ENCODE measurements around the gene ABCA5.
A peak's percentile ranks its signal among the peaks of the same experiment; 100 is the strongest.

ABCA5 gene, protein sequence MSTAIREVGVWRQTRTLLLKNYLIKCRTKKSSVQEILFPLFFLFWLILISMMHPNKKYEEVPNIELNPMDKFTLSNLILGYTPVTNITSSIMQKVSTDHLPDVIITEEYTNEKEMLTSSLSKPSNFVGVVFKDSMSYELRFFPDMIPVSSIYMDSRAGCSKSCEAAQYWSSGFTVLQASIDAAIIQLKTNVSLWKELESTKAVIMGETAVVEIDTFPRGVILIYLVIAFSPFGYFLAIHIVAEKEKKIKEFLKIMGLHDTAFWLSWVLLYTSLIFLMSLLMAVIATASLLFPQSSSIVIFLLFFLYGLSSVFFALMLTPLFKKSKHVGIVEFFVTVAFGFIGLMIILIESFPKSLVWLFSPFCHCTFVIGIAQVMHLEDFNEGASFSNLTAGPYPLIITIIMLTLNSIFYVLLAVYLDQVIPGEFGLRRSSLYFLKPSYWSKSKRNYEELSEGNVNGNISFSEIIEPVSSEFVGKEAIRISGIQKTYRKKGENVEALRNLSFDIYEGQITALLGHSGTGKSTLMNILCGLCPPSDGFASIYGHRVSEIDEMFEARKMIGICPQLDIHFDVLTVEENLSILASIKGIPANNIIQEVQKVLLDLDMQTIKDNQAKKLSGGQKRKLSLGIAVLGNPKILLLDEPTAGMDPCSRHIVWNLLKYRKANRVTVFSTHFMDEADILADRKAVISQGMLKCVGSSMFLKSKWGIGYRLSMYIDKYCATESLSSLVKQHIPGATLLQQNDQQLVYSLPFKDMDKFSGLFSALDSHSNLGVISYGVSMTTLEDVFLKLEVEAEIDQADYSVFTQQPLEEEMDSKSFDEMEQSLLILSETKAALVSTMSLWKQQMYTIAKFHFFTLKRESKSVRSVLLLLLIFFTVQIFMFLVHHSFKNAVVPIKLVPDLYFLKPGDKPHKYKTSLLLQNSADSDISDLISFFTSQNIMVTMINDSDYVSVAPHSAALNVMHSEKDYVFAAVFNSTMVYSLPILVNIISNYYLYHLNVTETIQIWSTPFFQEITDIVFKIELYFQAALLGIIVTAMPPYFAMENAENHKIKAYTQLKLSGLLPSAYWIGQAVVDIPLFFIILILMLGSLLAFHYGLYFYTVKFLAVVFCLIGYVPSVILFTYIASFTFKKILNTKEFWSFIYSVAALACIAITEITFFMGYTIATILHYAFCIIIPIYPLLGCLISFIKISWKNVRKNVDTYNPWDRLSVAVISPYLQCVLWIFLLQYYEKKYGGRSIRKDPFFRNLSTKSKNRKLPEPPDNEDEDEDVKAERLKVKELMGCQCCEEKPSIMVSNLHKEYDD (N-terminal part only)

DNA sequence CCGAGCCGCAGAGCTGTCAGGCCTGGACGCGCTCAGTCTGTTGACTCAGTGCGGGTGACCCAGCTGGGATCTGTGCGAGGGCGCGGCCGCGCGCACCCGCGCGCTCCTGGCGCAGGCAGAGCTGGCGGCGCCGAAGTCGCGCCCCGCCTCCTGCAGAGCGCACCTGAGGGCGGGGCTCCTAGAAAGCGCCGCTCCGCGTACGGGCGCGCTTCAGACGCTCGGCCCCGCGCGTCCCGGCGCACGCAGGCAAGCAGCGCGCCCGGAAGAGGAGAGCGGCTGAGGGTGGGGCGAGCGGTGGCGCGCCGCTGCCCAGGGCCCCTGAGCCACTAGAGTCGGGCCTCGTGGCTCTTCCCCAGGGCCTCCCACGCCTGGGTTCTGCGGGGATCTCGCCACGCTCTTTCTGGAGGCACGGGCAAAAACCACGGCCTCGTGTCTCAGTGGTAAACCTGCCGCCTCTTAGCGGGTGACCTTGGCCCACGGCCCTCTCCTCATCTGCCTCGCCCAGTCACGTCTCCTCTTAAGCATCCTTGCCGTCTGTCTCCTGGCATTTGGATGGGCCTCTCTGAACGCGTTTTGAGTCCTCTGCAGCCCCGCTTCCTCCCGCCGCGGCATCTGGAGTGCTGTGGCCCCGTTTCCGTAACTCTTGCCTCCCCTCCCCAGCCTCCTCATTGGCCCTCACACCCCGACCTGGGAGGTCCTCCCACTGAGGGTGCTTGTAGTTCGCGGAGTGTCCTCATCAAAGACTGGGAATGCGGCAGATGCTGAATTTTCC lies at the start of gene ABCA5:
TSS of gene ABCA5 (minus strand) at position 74 of the 772 bp plus-strand sequence. CDS start 12,718 bp downstream, outside the sequence.
- DNase-seq: peak; percentile 79

DNA sequence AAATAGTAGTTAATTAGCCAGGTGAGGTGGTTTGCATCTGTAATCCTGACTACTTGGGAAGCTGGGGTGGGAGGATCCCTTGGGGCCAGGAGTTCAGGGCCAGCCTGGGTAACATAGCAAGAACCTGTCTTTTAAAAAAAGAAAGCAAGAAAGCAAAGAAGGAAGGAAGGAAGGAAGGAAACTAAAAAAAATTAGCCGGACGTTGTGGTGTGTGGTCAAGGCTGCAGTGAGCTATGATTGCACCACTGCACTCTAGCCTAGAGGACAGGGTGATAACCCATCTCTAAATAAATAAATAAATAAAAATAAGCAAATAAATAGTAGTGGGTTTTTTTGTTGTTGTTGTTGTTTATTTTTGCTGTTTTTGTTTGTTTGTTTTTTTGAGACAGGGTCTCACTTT lies 48.3 kb upstream of the ABCA5 start:
- no peak for DNase-seq

DNA sequence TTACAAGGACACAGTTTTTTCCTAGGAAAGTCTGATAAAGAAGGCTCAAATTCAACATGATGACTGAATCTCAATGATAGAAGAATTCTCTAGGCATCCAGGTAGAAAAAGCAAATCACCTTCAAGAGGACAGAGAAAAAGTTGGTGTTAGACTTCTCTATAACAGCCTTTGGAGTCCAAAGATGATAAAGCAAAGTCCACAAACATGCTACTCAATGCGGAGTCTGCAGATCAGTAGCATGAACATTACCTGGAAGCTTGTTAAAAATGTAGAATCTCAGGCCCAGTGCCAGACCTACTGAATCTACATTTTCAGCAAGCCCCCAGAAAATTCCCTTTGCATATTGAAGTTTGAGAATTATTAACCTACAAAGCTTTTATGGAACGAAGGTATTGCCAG lies 46.1 kb upstream of the ABCA5 start:
- DNase-seq: no peak

DNA sequence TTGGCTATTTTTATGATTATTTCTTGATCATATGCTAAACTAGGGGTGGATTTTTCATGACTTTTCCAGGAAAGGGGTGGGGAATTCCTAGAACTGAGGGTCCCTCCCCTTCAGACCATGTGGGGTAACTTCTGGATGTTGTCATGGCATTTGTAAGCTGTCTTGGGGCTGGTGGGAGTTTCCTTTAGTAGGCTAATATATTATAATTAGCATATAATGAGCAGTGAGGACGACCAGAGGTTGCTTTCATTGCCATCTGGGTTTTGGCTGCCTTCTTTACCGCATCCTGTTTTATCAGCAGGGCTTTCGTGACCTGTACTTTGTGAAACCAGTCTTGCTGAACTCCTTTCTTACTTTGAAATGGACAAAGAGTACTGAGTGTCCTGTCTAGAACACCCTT lies 40.4 kb upstream of the ABCA5 start:
- DNase-seq: no peak

DNA sequence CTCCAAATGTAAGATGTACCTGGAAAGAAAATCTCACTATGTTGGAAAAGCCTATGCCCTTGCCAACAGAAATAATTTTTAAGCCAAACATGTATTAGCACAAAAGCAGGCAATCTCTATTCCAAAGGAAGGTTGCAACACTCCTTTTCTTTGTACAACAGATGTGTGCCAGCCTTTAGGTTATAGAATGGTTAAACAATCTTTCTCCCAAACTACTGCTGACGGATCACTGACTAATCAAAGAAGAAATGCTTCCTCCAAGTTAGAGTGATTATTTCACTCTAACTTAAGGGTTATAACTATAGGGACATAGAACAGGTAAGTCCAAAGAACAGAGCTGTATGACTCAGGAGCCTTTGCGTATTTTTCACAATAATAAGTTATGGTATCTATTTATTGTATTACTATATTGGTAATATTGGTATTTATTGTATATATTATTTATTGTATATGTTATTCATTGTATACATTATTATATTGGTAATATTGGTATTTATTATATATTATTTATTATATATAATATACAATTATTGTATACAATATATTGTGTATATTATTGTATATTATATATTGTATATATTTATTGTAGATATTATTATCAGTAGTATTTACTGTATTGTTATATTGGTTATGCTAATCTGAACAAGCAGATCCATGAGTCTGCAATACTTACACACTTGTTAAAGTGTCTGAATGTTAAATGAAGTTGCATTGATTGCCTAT lies 36.7 kb upstream of the ABCA5 start:
- no peak for DNase-seq

DNA sequence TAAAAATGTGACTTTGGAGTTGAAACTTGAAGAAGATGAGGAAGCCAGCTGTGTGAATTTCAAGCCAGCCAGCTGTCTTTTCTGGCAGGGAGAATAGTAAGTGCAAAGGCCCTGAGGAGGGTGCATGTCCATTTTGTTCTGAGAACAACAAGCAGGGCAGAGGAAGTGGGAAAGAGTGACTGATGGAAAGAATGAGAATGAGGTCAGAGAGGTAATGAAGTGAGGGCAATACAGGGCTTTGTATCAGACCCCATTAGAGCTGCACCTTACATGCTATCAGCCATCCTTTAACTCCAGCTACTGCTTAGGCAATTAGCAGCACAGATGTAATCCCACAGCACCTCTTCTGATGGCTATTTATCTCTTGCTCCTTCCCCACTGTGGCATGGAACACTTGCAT lies 34.2 kb upstream of the ABCA5 start:
- DNase-seq: no peak

DNA sequence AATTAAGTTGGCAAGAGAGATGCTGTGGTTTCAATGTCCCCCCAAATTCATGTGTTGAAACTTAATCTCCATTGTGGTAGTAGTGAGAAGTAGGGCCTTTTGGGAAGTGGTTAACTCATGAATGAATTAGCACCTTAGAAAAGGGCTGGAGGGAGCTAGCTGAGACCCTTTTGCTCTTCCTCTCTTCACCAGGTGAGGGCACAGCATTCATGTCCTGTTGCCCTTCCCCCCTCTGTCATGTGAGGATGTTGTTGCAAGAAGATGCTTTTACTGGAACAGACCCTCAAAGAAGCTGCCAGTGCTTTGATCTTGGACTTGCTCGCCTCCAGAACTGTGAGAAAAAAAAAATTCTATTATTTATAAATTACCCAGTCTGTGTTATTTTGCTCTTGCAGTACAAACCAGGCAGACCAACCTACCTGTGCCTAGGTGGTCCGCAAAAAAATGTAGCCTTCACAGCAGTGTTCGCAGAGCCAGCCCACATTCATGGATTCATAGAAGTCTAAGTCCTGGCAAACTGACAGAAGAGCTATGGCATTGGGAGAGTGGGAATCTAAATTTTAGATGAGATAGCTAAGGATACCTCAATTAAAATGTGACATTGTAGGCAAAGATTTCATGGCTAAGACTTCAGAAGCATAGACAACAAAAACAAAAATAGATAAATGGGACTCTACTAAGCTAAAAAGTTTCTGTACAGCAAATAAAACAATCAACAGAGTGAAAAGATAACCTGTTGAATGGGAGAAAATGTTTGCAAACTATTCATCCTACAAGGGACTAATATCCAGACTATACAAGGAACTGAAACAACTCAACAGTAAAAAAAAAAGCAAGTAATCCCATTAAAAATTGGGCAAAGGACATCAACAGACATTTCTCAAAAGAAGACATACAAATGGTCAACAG lies 32.0 kb upstream of the ABCA5 start:
- DNase-seq: no peak

DNA sequence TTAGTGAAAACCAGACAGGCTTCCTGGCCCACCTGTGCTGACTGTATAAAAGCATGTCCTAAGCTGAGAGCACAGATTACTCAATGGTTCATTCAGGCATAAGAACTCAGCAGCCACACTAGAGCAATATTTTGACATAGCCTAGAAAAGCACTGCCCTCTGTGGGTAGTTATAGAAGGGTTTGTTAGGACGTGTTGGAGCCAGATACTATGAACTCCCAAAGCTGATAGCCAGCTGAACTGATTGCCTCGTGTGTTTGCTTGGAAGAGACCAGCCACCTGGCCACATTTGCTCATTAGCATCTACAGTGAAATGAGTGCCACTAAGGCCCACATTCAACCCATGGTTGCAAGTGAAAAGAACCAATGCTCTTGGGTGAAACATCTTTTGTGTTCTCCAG lies 30.8 kb upstream of the ABCA5 start:
- DNase-seq: no peak

DNA sequence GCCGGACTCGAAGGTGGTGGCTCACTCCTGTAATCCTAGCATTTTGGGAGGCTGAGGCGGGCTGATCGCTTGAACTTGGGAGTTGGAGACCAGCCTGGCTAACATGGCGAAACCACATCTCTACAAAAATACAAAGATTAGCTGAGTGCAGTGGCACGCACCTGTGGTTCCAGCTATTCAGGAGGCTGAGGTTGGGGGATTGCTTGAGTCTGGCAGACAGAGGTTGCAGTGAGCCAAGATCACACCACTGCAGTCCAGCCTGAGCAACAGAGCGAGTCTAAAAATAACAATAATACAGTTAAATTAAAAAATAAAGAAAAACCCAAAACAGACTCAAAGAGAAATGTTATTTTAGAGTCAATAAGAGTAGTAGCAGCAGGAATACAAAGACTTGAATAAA lies 29.7 kb upstream of the ABCA5 start:
- DNase-seq: no peak

DNA sequence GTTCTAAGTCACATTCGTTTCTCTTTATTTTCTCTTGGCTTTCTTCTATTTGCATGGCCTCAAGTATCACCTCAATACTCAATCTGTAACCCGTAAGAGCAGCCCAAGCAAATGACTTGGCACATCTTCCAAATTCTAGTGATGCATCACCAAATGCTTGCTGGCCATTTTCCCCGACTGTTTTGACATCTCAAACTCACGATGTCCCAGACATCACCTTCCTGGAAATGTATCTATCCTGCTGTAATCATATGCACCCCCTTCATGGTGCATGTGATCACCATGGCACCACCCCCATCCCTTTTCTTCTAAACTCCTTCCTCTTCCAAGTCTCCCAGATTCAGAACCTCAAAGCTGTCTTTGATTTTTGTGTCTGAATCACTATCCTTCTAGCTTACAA lies 24.0 kb upstream of the ABCA5 start:
- DNase-seq: no peak

DNA sequence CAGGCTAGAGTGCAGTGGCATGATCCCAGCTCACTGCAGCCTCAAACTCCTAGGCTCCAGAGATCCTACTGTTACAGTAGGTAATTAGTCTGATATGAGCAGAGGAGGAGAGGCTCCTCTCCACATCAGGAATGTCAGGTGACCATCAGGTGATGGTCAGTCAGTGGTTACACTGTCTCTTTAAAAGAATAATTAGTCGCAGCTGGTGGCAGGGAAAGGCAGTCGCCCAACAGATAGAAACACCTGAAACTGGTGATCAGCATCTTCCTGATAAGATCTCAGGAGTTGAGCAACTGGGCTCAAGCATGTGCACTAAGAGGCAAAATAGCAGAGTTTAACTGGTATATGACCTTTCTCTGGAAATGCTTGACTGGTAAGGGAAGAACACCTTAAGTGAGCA lies 21.5 kb upstream of the ABCA5 start:
- DNase-seq: no peak

DNA sequence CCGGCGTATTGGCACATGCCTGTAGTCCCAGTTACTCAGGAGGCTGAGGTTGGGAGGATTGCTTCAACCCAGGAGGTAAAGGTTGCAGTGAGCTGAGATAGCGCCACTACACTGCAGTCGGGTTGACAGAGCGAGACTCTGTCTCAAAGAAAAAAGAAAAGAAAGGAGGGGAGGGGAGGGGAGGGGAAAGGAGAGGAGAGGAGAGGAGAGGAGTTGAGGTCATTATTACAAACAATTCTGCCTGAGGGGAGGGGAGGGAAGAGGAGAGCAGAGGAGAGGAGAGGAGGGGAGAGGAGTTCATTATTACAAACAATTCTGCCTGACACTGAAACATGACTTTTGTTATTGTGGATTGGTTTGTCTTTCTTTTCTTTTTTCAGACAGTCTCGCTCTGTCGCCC lies 19.8 kb upstream of the ABCA5 start:
- no peak for DNase-seq

DNA sequence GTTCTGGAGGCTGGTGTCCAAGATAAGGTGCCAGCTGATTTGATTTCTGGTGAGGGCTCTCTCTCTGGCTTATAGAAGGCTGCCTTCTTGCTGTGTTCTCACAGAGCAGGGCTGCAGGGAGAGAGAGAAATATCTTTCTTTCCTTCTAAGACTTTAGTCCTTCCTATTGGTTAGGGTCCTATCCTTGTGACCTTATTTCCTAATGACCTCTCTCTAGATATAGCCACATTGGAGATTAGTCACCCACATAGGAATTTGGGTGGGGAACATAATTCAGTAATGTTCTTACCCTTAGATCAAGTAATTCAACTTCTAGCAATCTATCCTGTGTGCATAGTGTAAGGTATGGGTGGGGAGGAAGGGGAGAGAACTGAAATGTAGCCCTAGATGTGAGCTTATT lies 18.0 kb upstream of the ABCA5 start:
- DNase-seq: no peak

DNA sequence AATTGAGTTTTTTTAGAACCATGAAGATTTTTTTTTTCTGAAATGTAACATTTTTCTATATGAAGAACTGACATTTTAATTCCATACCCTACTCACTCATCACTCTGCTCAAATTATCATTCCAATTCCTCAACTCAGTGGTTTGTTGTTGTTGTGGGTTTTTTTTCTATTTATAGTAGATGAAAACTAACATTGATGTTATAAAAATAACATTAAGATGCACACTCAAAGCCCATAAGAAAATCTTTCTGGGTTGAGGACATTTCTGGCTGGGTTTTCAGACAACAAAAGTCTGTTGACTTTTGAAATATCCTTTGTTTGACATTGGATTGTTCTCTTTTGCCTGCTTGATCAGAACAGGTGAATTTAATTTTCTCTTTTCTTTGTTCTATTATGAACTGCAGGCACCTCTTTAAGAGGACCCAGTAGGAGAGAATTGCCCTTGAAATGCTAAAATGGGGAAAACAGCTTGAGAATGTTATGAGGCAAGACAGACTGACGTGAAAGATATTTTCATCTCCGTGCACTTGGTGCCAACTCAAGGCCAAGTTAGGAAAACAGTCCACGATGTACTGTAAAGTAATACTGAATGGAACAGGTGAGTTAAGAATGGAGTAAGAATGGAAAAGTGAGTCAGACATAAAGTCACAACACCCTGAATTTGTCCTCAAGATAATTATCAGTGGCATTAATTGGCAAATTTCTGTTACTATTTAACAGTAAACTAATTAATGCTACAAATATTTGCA lies 16.1 kb upstream of the ABCA5 start:
- DNase-seq: no peak

DNA sequence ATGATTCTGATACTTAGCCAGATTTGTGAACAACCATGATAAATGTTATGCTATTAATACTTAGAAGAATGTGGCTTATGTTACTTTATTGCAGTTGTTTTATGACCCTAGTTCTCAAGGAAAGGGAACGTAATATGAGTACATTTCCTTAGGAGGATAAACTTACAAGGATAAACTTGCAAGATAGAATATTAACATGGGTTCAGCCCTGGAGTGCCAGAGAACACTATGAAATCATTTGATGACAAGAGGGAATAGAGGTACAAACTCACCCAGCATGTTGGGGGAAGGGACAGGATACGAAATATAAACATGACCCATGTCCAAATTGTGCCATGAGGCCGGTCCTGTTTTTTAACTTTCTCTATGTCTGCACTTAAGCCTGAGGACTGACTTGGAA lies 13.0 kb upstream of the ABCA5 start:
- DNase-seq: no peak

DNA sequence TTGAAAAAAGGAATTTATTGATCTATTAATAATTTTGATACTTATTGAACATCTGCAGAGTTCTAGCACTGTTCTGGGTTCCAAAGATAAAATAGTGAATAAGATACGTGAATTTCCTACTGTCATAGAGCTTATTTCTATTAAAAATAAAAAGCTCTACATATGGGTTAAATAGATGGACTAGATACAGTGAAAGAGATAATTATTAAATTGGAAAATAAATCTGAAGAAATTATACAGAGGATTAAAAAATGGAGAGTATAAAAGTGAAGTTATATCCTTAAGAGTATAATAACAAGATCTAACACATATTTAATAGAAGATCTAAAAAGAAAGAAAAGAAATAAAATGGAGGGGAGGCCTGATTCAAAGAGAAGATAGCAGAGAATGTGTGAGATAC lies 10.1 kb upstream of the ABCA5 start:
- DNase-seq: no peak

DNA sequence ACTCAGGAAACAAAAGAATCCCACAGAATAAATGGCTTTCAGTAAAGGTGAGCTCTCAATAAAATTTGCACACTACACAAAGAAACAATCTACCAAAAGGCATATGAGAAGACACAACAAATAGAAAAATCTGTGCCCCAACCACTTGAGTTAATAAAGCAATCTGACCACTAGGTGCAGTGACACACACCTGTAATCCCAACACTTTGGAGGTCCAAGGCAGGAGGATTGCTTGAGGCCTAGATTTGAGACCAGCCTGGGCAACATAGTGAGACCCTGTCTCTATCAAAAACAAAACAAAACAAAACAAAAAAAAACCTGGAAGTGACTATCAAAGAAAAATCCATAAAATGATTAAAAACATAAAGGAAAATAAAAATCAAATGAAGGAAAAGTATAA lies 9.6 kb upstream of the ABCA5 start:
- no peak for DNase-seq

DNA sequence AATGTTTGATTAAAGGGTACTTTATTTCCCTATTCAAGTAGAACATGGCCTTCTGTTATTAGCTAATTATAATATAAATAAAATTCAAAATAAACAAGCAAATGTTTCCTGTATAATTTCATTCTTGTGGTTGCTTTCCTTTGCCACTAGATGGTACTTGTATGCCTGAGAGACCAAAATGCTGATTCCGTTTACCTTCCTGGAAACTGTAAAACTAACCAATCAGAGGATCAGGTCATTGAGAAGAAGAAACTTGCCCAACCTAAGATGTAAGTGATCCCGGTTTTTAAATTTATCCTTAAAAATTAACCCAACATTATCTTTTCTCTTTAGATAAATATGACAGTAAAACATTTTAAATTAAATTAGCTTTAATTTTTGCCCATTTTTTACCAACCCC lies 8.1 kb upstream of the ABCA5 start:
- no peak for DNase-seq

DNA sequence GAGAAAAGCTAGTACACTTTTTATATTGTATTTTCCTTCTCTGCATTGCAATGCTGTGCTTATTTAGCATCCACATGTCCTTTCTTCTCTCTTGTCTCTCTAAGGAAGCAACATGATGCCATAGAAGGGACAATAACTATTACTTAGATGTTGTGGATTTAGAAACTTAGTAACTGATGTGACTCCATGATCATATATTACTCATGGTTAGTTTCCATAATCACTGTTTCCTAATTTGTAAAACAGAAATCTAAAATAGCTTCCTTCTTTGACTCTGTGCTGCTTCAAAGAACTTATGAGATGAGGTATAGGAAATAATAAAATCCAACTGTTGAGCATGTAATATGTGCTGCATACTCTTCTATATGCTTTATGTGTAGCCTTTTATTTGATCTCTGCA lies 6.6 kb upstream of the ABCA5 start:
- DNase-seq: no peak

DNA sequence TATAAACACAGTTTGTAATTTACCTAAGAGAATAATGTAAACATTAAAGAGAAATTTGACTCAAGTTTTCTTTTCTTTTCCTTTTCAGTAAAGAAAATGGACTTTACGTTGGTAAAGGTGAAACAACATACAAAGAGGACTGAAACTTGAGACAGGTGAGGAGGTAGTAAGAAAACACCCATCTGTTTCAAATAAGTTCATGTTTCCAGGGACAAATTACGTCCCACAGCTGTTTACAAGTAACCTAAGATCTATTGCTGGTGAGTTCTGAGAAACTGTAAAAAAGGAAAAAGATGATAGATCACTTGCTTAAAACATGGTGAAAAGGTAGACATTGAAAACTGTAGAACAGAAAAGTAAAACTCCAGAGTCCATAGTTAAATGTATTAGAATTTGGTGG lies 4.8 kb upstream of the ABCA5 start:
- DNase-seq: no peak
